C4-2B (cell line): Measurements from ENCODE around the gene KIF14.
"Not testable (repeated sequence)": the region's sequence is repeated elsewhere in the genome, so short reads cannot be mapped to it uniquely, and the experiment has no call there.

Source experiments
- H3K27ac ChIP-seq: fragments of 450-650 bp; 2 replicates; pipeline ENCODE4 v1.5.1; 2017
- CTCF ChIP-seq: fragments of 450-650 bp; conservative IDR thresholded peaks from 2 replicates; pipeline ENCODE4 v1.5.1; 2017; ENCODE audit warnings: mild to moderate bottlenecking
- ZFX ChIP-seq: fragments of 450-650 bp; IDR thresholded peaks from 2 replicates; pipeline ENCODE4 v1.6.1; 2017

Gene KIF14

GRCh38 chr1:200631375-200631774 is 10.8 kb upstream of the KIF14 start:
- no peak overlapping the region for H3K27ac ChIP-seq
- TF ChIP-seq CTCF (no peak), ZFX (no peak)

- H3K27ac ChIP-seq = not testable (repeated sequence)
Observed at GRCh38 chr1:200630515-200630899, 10.0 kb upstream of the KIF14 start.

- no peak overlapping the region for H3K27ac ChIP-seq
- TF ChIP-seq ZFX = no peak
- TF ChIP-seq CTCF = no peak
Observed at GRCh38 chr1:200629876-200630514, 9.4 kb upstream of the KIF14 start.

GRCh38 chr1:200628223-200628881 is 7.8 kb upstream of the KIF14 start:
- H3K27ac ChIP-seq = no peak overlapping the region
- TF ChIP-seq CTCF (no peak), ZFX (no peak)

- TF ChIP-seq CTCF (no peak), ZFX (no peak)
- H3K27ac ChIP-seq = no peak overlapping the region
Observed at GRCh38 chr1:200627575-200628222, 7.1 kb upstream of the KIF14 start.

GRCh38 chr1:200626853-200627534 is 6.4 kb upstream of the KIF14 start:
- TF ChIP-seq CTCF (no peak), ZFX (no peak)
- no peak overlapping the region for H3K27ac ChIP-seq

- H3K27ac ChIP-seq = no peak overlapping the region
- TF ChIP-seq CTCF (no peak), ZFX (no peak)
Observed at GRCh38 chr1:200625381-200625824, 4.9 kb upstream of the KIF14 start.
